MM.1S (cell line): ENCODE measurements around the gene USP40.

Experiments used
- DNase-seq: peaks from one replicate; pipeline ENCODE4 v3.0.0-alpha.2; 2015
- H2AFZ ChIP-seq: fragments of 300-600 bp; sonication (generic); 2 replicates; pipeline ENCODE4 v1.6.0; 2016; ENCODE audit warnings: antibody characterized with exemption, low read length
- H3F3A ChIP-seq: fragments of 300-600 bp; sonication (generic); 2 replicates; pipeline ENCODE4 v1.6.1; 2016; ENCODE audit warnings: mild to moderate bottlenecking, antibody characterized with exemption, low read length, moderate library complexity, mixed read lengths; ENCODE audit not compliant: insufficient read depth
- H3K27ac ChIP-seq: fragments of 300-600 bp; sonication (generic); 2 replicates; pipeline ENCODE4 v1.5.1; 2016; ENCODE audit warnings: mild to moderate bottlenecking, low read length
- H3K27me3 ChIP-seq: fragments of 300-600 bp; sonication (generic); replicated peaks from 2 replicates; pipeline ENCODE4 v1.6.0; 2016; ENCODE audit warnings: low read length; ENCODE audit not compliant: insufficient read depth
- H3K36me3 ChIP-seq: fragments of 300-600 bp; sonication (generic); replicated peaks from 2 replicates; pipeline ENCODE4 v1.6.1; 2016; ENCODE audit warnings: mild to moderate bottlenecking, low read length, mixed read lengths; ENCODE audit not compliant: insufficient read depth
- H3K4me1 ChIP-seq: fragments of 300-600 bp; sonication (generic); 2 replicates; pipeline ENCODE4 v1.6.1; 2016; ENCODE audit warnings: low read length, mixed read lengths
- H3K4me2 ChIP-seq: fragments of 300-600 bp; sonication (generic); 2 replicates; pipeline ENCODE4 v1.6.0; 2016; ENCODE audit warnings: low read depth, low read length
- H3K4me3 ChIP-seq: fragments of 300-600 bp; sonication (generic); 2 replicates; pipeline ENCODE4 v1.5.1; 2016; ENCODE audit warnings: low read length, mixed read lengths
- H3K79me2 ChIP-seq: fragments of 300-600 bp; sonication (generic); 2 replicates; pipeline ENCODE4 v1.6.1; 2016; ENCODE audit warnings: mixed run types, low read length, mixed read lengths
- H3K9ac ChIP-seq: fragments of 300-600 bp; sonication (generic); 2 replicates; pipeline ENCODE4 v1.6.1; 2016; ENCODE audit warnings: low read length, mixed read lengths
- H3K9me2 ChIP-seq: fragments of 300-600 bp; sonication (generic); replicated peaks from 2 replicates; pipeline ENCODE4 v1.6.1; 2016; ENCODE audit warnings: mild to moderate bottlenecking, low read length, mixed read lengths; ENCODE audit not compliant: insufficient read depth
- H3K9me3 ChIP-seq: fragments of 300-600 bp; sonication (generic); replicated peaks from 2 replicates; pipeline ENCODE4 v1.6.1; 2016; ENCODE audit warnings: mild to moderate bottlenecking, low read length, mixed read lengths; ENCODE audit not compliant: insufficient read depth
- H4K20me1 ChIP-seq: fragments of 300-600 bp; sonication (generic); 2 replicates; pipeline ENCODE4 v1.6.1; 2016; ENCODE audit warnings: mild to moderate bottlenecking, low read length, moderate library complexity, mixed read lengths; ENCODE audit not compliant: insufficient read depth
- EZH2 ChIP-seq: fragments of 300-600 bp; sonication (generic); optimal IDR thresholded peaks from 2 replicates; pipeline ENCODE3; 2017; ENCODE audit warnings: low read depth, mild to moderate bottlenecking, antibody characterized with exemption, low read length, mixed read lengths
- EZH2phosphoT487 ChIP-seq: fragments of 300-600 bp; sonication (generic); IDR thresholded peaks from 2 replicates; pipeline ENCODE4 v1.6.1; 2018; ENCODE audit warnings: antibody characterized with exemption, low read length
- TF ChIP-seq, protein P1 (sequence below): fragments of 300-600 bp; sonication (generic); IDR thresholded peaks from 2 replicates; pipeline ENCODE4 v1.5.1; 2016; ENCODE audit warnings: antibody characterized with exemption, low read length, mixed read lengths

Gene USP40

DNA sequence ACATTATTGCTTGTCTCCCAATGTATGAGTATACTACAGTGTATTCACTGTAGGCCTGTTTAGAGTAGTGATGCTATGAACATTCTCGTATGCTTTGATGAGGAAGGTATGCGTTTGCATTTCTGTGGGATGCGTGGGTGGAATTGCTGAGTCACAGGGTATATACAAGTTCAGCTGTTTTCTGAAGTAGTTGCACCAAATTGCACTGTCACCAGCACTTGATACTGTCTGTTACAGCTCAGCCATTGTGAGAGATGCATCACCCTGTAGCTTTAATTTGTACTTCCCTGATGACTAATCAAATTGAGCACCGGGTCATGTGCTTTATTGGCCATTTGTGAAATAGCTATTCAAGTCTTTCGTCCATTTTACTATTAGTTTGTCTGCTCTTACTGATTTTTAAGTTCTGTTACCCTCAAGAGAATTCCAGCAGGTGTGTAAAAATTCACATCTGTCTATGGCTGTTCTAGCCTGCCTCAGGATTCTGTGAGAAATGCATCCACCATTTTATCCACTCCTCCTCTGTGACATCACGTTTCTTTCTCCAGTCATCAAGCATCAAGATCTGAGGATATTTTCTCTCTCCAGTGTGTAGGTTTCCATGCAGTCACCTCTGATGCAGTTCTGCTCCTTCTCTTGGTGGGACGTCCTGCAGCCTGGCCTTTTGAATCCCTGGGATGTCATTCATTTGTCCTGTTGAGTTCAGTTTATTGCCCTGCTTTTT, 139.8 kb downstream of the USP40 start:
- Histone ChIP-seq H3K36me3 (no peaks in the 10 kb centered on the region), H3K27ac (no peak overlapping the region), H3K4me3 (no peak overlapping the region), H4K20me1 (no peaks in the 10 kb centered on the region), H3F3A (no peaks in the 10 kb centered on the region), H2AFZ (no peak overlapping the region), H3K9me2 (no peaks in the 10 kb centered on the region), H3K4me2 (no peak overlapping the region), H3K9ac (no peak overlapping the region), H3K79me2 (peaks cover 82% of the 10 kb centered on the region), H3K9me3 (no peaks in the 10 kb centered on the region), H3K27me3 (no peaks in the 10 kb centered on the region), H3K4me1 (no peaks in the 10 kb centered on the region)
- no peak for DNase-seq
- TF ChIP-seq, protein P1, sequence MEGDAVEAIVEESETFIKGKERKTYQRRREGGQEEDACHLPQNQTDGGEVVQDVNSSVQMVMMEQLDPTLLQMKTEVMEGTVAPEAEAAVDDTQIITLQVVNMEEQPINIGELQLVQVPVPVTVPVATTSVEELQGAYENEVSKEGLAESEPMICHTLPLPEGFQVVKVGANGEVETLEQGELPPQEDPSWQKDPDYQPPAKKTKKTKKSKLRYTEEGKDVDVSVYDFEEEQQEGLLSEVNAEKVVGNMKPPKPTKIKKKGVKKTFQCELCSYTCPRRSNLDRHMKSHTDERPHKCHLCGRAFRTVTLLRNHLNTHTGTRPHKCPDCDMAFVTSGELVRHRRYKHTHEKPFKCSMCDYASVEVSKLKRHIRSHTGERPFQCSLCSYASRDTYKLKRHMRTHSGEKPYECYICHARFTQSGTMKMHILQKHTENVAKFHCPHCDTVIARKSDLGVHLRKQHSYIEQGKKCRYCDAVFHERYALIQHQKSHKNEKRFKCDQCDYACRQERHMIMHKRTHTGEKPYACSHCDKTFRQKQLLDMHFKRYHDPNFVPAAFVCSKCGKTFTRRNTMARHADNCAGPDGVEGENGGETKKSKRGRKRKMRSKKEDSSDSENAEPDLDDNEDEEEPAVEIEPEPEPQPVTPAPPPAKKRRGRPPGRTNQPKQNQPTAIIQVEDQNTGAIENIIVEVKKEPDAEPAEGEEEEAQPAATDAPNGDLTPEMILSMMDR = no peak
- TF ChIP-seq EZH2phosphoT487 (no peak), EZH2 (no peak)
